Fibroblast of the aortic adventitia (primary cell): Measurements from ENCODE around the gene MGAT1. TPM values are rescaled to one million over a fixed set of nuclear protein-coding genes. Genes with fewer than 3 reads are reported as not detected.

Experiments
- DNase-seq: peaks from one replicate; pipeline ENCODE4 v3.0.0-alpha.2; 2010; ENCODE audit warnings: low read depth
- H3K4me3 ChIP-seq: 2 replicates; pipeline ENCODE4 v1.5.1; 2011; ENCODE audit warnings: low read depth, mild to moderate bottlenecking, control low read depth, low read length, moderate library complexity
- CTCF ChIP-seq: IDR thresholded peaks from 2 replicates; pipeline ENCODE4 v1.5.1; 2011; ENCODE audit warnings: mild to moderate bottlenecking, low read length, control low read depth, inconsistent platforms; ENCODE audit not compliant: insufficient read depth
- total RNA-seq: library from RNA; depleted of rRNA; stranded (reverse); fragments of >200 nt; gene quantifications from 2 replicates; pipeline ENCODE4 v1.2.3, GENCODE V29; 2012; ENCODE audit warnings: low replicate concordance

The MGAT1 gene
- total RNA-seq, 1 donor = 79.4 TPM

GRCh38 chr5:180844858-180845257 lies 42.3 kb upstream of the MGAT1 start:
- DNase-seq = no peak
- no peak overlapping the region for H3K4me3 ChIP-seq
- TF ChIP-seq CTCF = no peak

- DNase-seq = no peak
- TF ChIP-seq CTCF = no peak
- H3K4me3 ChIP-seq = no peak overlapping the region
These were observed 41.8 kb upstream of the MGAT1 start for GRCh38 chr5:180844432-180844831.

- no peak for DNase-seq
- no peak overlapping the region for H3K4me3 ChIP-seq
- no peak for TF ChIP-seq CTCF
These were observed 37.3 kb upstream of the MGAT1 start for GRCh38 chr5:180839935-180840334.

- H3K4me3 ChIP-seq = no peak overlapping the region
- no peak for DNase-seq
- no peak for TF ChIP-seq CTCF
These were observed 36.6 kb upstream of the MGAT1 start for GRCh38 chr5:180839227-180839626.

GRCh38 chr5:180837478-180837877 lies 34.9 kb upstream of the MGAT1 start:
- no peak for DNase-seq
- no peak for TF ChIP-seq CTCF
- no peak overlapping the region for H3K4me3 ChIP-seq

- no peak for TF ChIP-seq CTCF
- DNase-seq = no peak
- H3K4me3 ChIP-seq = peak overlapping the region; percentile 22
These were observed 30.0 kb upstream of the MGAT1 start for GRCh38 chr5:180832638-180833068.

GRCh38 chr5:180831139-180832093 lies 28.8 kb upstream of the MGAT1 start:
- TF ChIP-seq CTCF = no peak
- peak overlapping the region; percentile 93 for H3K4me3 ChIP-seq
- DNase-seq = peak; percentile 66
